ENCODE measurements around the gene ADH1C. TPM values are rescaled to one million over a fixed set of nuclear protein-coding genes. Genes with fewer than 3 reads are reported as not detected.

ADH1C gene
- total and polyA plus RNA-seq, 8 donors = 8.3 to 37.6 (median 13.3) TPM

DNA sequence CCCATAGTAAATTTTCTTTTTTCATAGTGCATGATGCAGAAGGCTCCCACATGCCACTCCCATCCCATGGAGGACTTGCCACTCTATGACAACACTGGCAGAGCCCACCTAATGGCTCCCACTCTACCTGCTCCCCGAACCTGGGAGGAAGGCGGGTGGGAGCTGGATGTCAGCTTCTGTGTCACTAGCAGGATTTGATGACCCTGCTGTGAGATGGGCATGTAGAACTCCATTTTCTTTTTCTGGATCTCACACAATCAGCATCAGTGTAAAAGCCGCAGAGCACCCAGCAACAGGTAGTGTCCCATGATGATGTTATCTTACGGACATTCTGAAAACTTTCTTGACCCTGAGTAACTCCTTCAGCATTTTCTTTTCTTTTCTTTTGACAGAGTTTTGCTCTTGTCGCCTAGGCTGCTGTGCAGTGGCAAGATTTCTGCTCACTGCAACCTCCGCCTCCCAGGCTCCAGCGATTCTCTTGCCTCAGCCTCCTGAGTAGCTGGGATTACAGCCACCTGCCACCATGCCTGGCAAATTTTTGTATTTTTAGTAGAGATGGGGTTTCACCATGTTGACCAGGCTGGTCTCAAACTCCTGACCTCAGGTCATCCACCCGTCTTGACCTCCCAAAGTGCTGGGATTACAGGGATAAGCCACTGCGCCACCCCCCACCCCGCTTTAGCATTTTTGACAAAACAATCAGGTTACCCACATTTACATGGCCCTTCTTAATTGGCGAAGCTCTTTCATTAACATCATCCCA is 46.7 kb downstream of the ADH1C start:
- H3K9me3 ChIP-seq = no peaks in the 10 kb centered on the region
- H3K4me3 ChIP-seq = no peak overlapping the region
- 92 to 95% methylated on average over 11 of the region's 11 CpGs for WGBS, 2 donors
- DNase-seq = no peak
- intact Hi-C loops (cut with DNase I) = no loop called here
- FAIRE-seq = no peak
- ATAC-seq = no peak
- no peak for TF ChIP-seq CTCF (IDR thresholded peaks at IDR 0.05)
- no peaks in the 10 kb centered on the region for H3K27me3 ChIP-seq
- H3K27ac ChIP-seq = no peak overlapping the region
- H3K4me1 ChIP-seq = peaks cover 0 to under 1% (median 0%) of the 10 kb centered on the region in 3 donors
- H3K36me3 ChIP-seq = no peaks in the 10 kb centered on the region

DNA sequence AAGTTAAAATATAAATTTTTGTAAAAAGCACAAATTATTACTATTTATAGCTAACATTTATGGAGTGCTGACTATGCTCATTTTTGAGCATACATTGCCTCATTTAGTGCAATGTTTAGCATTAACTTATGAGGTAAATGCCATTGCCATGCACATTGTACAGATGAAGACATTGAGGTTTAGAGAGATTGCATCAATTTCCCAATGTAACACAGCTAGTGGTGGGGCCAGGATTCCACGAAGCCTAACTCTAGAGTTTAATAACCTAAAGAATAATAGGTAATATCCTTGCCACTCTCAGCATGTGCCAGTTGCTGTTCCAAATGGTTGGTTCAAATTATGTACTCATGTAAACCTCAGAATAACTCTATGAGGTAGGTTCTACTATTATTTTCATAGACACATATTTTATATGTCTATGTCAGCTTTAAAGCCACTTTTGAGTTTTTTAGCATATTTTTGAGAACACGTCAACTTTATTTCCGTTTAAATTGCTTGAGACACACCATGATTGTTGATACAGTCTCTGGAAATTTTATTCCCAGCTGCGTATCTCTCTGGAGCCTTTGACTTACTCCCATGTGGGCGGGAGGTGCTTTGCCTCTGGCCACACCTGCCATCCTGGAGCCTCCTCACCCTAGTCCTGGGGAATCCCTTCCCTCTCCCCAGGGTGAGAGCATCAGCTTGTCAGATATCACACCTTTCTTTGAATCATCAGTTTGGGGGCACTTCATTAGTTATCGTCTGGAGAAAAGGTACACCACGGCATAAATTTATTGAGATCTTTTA is 51.0 kb downstream of the ADH1C start:
- Histone ChIP-seq H3K4me3 (no peak overlapping the region), H3K27ac (no peak overlapping the region), H3K9me3 (no peaks in the 10 kb centered on the region), H3K27me3 (no peaks in the 10 kb centered on the region), H3K36me3 (no peaks in the 10 kb centered on the region), H3K4me1 (peaks cover 0 to 4% (median 0%) of the 10 kb centered on the region in 3 donors)
- intact Hi-C loops (cut with DNase I) = no loop called here
- no peak for ATAC-seq
- no peak for TF ChIP-seq CTCF (IDR thresholded peaks at IDR 0.05)
- WGBS, 2 donors = 85 to 86% methylated on average over 7 of the region's 7 CpGs
- no peak for FAIRE-seq
- DNase-seq = no peak

GRCh38 chr4:99300934-99301333 is 51.6 kb downstream of the ADH1C start:
- FAIRE-seq (peak; percentile 94), ATAC-seq (peak; percentile 61 to 82 (median 74))
- H3K27ac ChIP-seq = no peak overlapping the region

DNA sequence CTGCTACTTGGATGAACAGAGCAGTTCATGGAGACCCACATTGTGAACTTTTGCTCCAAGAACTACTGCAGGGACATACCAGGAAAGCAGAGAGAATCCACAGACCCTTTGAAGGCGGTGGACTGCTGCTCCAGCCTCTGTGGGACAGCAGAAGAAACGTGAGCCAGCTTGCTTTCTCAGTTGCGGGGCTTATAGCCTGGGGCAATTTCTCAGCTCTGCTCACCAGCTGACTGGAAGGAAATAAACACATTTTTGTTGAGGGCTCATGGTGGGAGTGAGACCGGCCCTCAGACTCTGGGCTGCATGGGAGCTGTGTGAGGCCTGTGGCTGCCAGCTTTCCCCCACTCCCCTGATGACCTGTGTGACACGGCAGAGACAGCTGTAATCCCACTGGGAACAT is 59.2 kb downstream of the ADH1C start:
- FAIRE-seq = no peak
- no peak for ATAC-seq
- no peak overlapping the region for H3K27ac ChIP-seq
- no peaks in the 10 kb centered on the region for H3K27me3 ChIP-seq
- H3K9me3 ChIP-seq = no peaks in the 10 kb centered on the region
- intact Hi-C loops (cut with DNase I) = no loop called here
- H3K36me3 ChIP-seq = no peaks in the 10 kb centered on the region
- DNase-seq = no peak
- peaks cover 0 to 13% (median 0%) of the 10 kb centered on the region in 3 donors for H3K4me1 ChIP-seq
- no peak for TF ChIP-seq CTCF (IDR thresholded peaks at IDR 0.05)
- H3K4me3 ChIP-seq = no peak overlapping the region
- WGBS, 2 donors = 91 to 92% methylated on average over 5 of the region's 5 CpGs

More at GRCh38 chr4:99300934-99301333, 51.6 kb downstream of the ADH1C start:
- 16 to 20% methylated on average over 4 of the region's 4 CpGs for WGBS, 2 donors
- H3K9me3 ChIP-seq = no peaks in the 10 kb centered on the region
- no peak for TF ChIP-seq CTCF (IDR thresholded peaks at IDR 0.05)
- intact Hi-C loops (cut with DNase I) = no loop called here
- H3K4me1 ChIP-seq = peaks cover 0 to 4% (median 0%) of the 10 kb centered on the region in 3 donors
- no peaks in the 10 kb centered on the region for H3K36me3 ChIP-seq
- H3K27me3 ChIP-seq = no peaks in the 10 kb centered on the region
- no peak overlapping the region for H3K4me3 ChIP-seq
- peak; percentile 57 to 77 (median 66) for DNase-seq

Data from pancreas (tissue), 10 donors.